B cell (primary cell): ENCODE measurements around the gene PLAC9. TPM values are rescaled to one million over a fixed set of nuclear protein-coding genes. Genes with fewer than 3 reads are reported as not detected.

ENCODE experiments used
- ATAC-seq: fragments of 200-7000 bp; cut with Tn5 transposase; one replicate; pipeline ENCODE4 v1.10.0; 2021; ENCODE audit warnings: low read depth, mild to moderate bottlenecking, moderate number of reproducible peaks, moderate library complexity
- CTCF ChIA-PET: fragments of 350-600 bp; sonication (Branson Sonifier 250); formaldehyde crosslinking; loops from one replicate; lab custom pipeline; 2021; ENCODE audit warnings: antibody characterized with exemption, inconsistent platforms; lab: Charles Lee
- POLR2A ChIA-PET: fragments of 350-600 bp; sonication (Branson Sonifier 250); formaldehyde crosslinking; loops from one replicate; lab custom pipeline; 2021; ENCODE audit warnings: antibody characterized with exemption; lab: Charles Lee
- DNase-seq: peaks from one replicate; pipeline ENCODE4 v3.0.0; 2013
- H2AFZ ChIP-seq: 2 replicates; pipeline ENCODE4 v1.6.1; 2012; ENCODE audit warnings: mild to moderate bottlenecking, low read depth, low read length; ENCODE audit not compliant: insufficient read depth, poor library complexity, severe bottlenecking
- H3K27ac ChIP-seq, 2 donors: 1 replicate in 1 of 2; 2 replicates in 1 of 2; pipeline ENCODE4 v1.5.1; 2012 to 2013; ENCODE audit warnings: low read length in 2 of 2, mild to moderate bottlenecking in 2 of 2, moderate library complexity in 1 of 2
- H3K27me3 ChIP-seq, 4 experiments: fragments of 200-600 bp in 1 of 4; sonication (generic) in 1 of 4; replicated peaks in 1 of 4; 1 replicate in 2 of 4; 2 replicates in 2 of 4; pipeline versions ENCODE4 v1.6.1 to v1.7.0; 2013 to 2016; ENCODE audit warnings: low read length in 3 of 4, mild to moderate bottlenecking in 2 of 4, mixed read lengths in 1 of 4, moderate library complexity in 1 of 4; ENCODE audit not compliant: insufficient read depth in 4 of 4, control insufficient read depth in 3 of 4; ENCODE audit errors: control extremely low read depth in 1 of 4
- H3K36me3 ChIP-seq, 2 experiments: replicated peaks in 1 of 2; 1 replicate in 1 of 2; 2 replicates in 1 of 2; pipeline versions ENCODE4 v1.6.1 to v1.7.1; 2013; ENCODE audit warnings: low read length in 1 of 2; ENCODE audit not compliant: insufficient read depth in 2 of 2, control insufficient read depth in 1 of 2; ENCODE audit errors: control extremely low read depth in 1 of 2, extremely low read depth in 1 of 2
- H3K4me1 ChIP-seq, 2 donors: fragments of 200-600 bp in 1 of 2; sonication (generic) in 1 of 2; 1 replicate in 1 of 2; 2 replicates in 1 of 2; pipeline versions ENCODE4 v1.5.1 to v1.6.1; 2013 to 2017; ENCODE audit warnings: low read length in 2 of 2; ENCODE audit not compliant: control insufficient read depth in 2 of 2, insufficient read depth in 2 of 2
- H3K4me2 ChIP-seq: replicated peaks from 2 replicates; pipeline ENCODE3; 2012; ENCODE audit warnings: mild to moderate bottlenecking, low read depth, low read length; ENCODE audit not compliant: poor library complexity, severe bottlenecking
- H3K4me3 ChIP-seq, 5 experiments: fragments of 200-600 bp in 1 of 5; sonication (generic) in 1 of 5; 1 replicate in 3 of 5; 2 replicates in 2 of 5; pipeline versions ENCODE4 v1.5.1 to v1.7.0; 2011 to 2016; ENCODE audit warnings: low read length in 4 of 5, mild to moderate bottlenecking in 4 of 5, low read depth in 2 of 5, control low read depth in 1 of 5, moderate library complexity in 1 of 5; ENCODE audit not compliant: insufficient read depth in 1 of 5; ENCODE audit errors: control extremely low read depth in 1 of 5, extremely low read depth in 1 of 5
- H3K79me2 ChIP-seq: fragments of 200-600 bp; sonication (generic); one replicate; pipeline ENCODE4 v1.6.0; 2016; ENCODE audit warnings: low read length; ENCODE audit not compliant: control insufficient read depth, insufficient read depth
- H3K9ac ChIP-seq: fragments of 200-600 bp; sonication (generic); 2 replicates; pipeline ENCODE4 v1.6.1; 2017; ENCODE audit warnings: mild to moderate bottlenecking, low read length, moderate library complexity
- H3K9me3 ChIP-seq, 3 donors: one replicate each; pipeline versions ENCODE4 v1.6.1 to v1.7.1; 2013; ENCODE audit warnings: low read length in 2 of 3; ENCODE audit not compliant: control insufficient read depth in 2 of 3, insufficient read depth in 1 of 3; ENCODE audit errors: control extremely low read depth in 1 of 3
- H4K20me1 ChIP-seq: 2 replicates; pipeline ENCODE4 v1.6.0; 2012; ENCODE audit warnings: mild to moderate bottlenecking, low read length; ENCODE audit not compliant: insufficient read depth, control insufficient read depth, poor library complexity, severe bottlenecking
- H3K27ac Mint-ChIP-seq: one replicate; pipeline ENCODE4 v1.8.0; 2021; ENCODE audit warnings: mixed read lengths
- H3K27me3 Mint-ChIP-seq: one replicate; pipeline ENCODE4 v1.8.0; 2021; ENCODE audit warnings: mixed read lengths
- H3K4me1 Mint-ChIP-seq: one replicate; pipeline ENCODE4 v1.8.0; 2021; ENCODE audit warnings: mixed read lengths
- H3K4me3 Mint-ChIP-seq: one replicate; pipeline ENCODE4 v1.8.0; 2021; ENCODE audit warnings: mixed read lengths
- H3K9me3 Mint-ChIP-seq: one replicate; pipeline ENCODE4 v1.8.0; 2022; ENCODE audit warnings: mixed read lengths; ENCODE audit not compliant: insufficient read depth
- CTCF ChIP-seq: fragments of 200-600 bp; IDR thresholded peaks from one replicate; pipeline ENCODE4 v1.8.0; 2022; ENCODE audit warnings: antibody characterized with exemption, mild to moderate bottlenecking
- EZH2 ChIP-seq: IDR thresholded peaks from 2 replicates; pipeline ENCODE4 v1.6.1; 2012; ENCODE audit warnings: borderline replicate concordance, low read depth, mild to moderate bottlenecking, moderate library complexity, low read length; ENCODE audit not compliant: insufficient read depth, poor library complexity, severe bottlenecking
- WGBS: methylation state at CpG from one replicate; pipeline ENCODE4 v1.1.5; 2013; ENCODE audit warnings: missing lambda C conversion rate; ENCODE audit not compliant: insufficient coverage; 5-methylcytosine and 5-hydroxymethylcytosine counted together
- intact Hi-C: fragments of 100-400 bp; cut with micrococcal nuclease; formaldehyde crosslinking; loops from one replicate; pipeline ENCODE4 v1.10.0; 2022
- polyA plus RNA-seq: library from polyadenylated mRNA; depleted of rRNA; stranded (reverse); fragments of >200 nt; gene quantifications from 2 replicates; pipeline ENCODE4 v1.2.3, GENCODE V29; 2012
- total RNA-seq, 2 donors: library from RNA; stranded (reverse); fragments of 120-200 nt in 1 of 2; gene quantifications; 1 replicate in 1 of 2; 2 replicates in 1 of 2; pipeline versions ENCODE4 v1.2.3 to v1.2.4, GENCODE V29; 2013 to 2022

Gene PLAC9
- total and polyA plus RNA-seq, 2 donors (not counting 1 experiment from before 2014, with no cell fraction given): not detected

- intact Hi-C loops: loop anchor here (5.0 kb wide), 2 partner anchors 63 to 67 kb away; partner anchors contain the start of genes ANXA11 and TMEM254
- H3K27me3 Mint-ChIP-seq: peaks cover 31% of the 10 kb centered on the region
- TF ChIP-seq EZH2: no peak
- TF ChIP-seq CTCF: no peak
- WGBS: 98% methylated on average over 5 of the region's 7 CpGs
- H4K20me1 ChIP-seq: no peaks in the 10 kb centered on the region
- H3K4me1 ChIP-seq: peaks cover 14 to 17% of the 10 kb centered on the region in 2 donors
- DNase-seq: no peak
- no peaks in the 10 kb centered on the region for H3K79me2 ChIP-seq
- H3K9me3 Mint-ChIP-seq: no peaks in the 10 kb centered on the region
- peaks cover 0 to 10% (median 0%) of the 10 kb centered on the region in 4 experiments for H3K27me3 ChIP-seq
- no peak overlapping the region for H3K4me2 ChIP-seq
- no peak overlapping the region for H3K27ac ChIP-seq
- no peaks in the 10 kb centered on the region for H3K9me3 ChIP-seq
- no peak for ATAC-seq
- H3K4me3 Mint-ChIP-seq: no peak overlapping the region
- H3K9ac ChIP-seq: no peak overlapping the region
- H3K36me3 ChIP-seq: no peaks in the 10 kb centered on the region
- no peak overlapping the region for H3K4me3 ChIP-seq
- ChIA-PET POLR2A (no interaction called here), CTCF (interaction anchor here (0.6 to 6.7 kb wide), 2 partner anchors 81 to 133 kb away, joined by 3 to 156 read pairs; no protein-coding TSS in a partner anchor)
- peaks cover 14% of the 10 kb centered on the region for H3K4me1 Mint-ChIP-seq
- H2AFZ ChIP-seq: no peak overlapping the region
- no peak overlapping the region for H3K27ac Mint-ChIP-seq
These were observed 7.7 kb downstream of the PLAC9 start for GRCh38 chr10:80140251-80140650.

- TF ChIP-seq EZH2: no peak
- no peak for TF ChIP-seq CTCF
- intact Hi-C loops: loop anchor here (5.0 kb wide), 2 partner anchors 65 kb away; partner anchors contain the start of genes ANXA11 and TMEM254
- Histone ChIP-seq H3K4me1 (peaks cover 14 to 17% of the 10 kb centered on the region in 2 donors), H3K36me3 (no peaks in the 10 kb centered on the region), H3K4me3 (no peak overlapping the region), H3K27me3 (peaks cover 0 to 7% (median 0%) of the 10 kb centered on the region in 4 experiments), H3K9ac (no peak overlapping the region), H2AFZ (no peak overlapping the region), H3K79me2 (no peaks in the 10 kb centered on the region), H3K27ac (no peak overlapping the region), H3K4me2 (no peak overlapping the region), H4K20me1 (no peaks in the 10 kb centered on the region), H3K9me3 (no peaks in the 10 kb centered on the region)
- 69% methylated on average over 9 of the region's 19 CpGs for WGBS
- Mint-ChIP-seq H3K27me3 (peaks cover 31% of the 10 kb centered on the region), H3K4me3 (no peak overlapping the region), H3K27ac (no peak overlapping the region), H3K9me3 (no peaks in the 10 kb centered on the region), H3K4me1 (peaks cover 21% of the 10 kb centered on the region)
- POLR2A ChIA-PET: no interaction called here
- no peak for DNase-seq
- CTCF ChIA-PET: interaction anchor here (0.6 to 6.7 kb wide), 3 partner anchors 45 to 79 kb away, joined by 3 to 156 read pairs (median 12); no protein-coding TSS in a partner anchor
- no peak for ATAC-seq
These were observed 9.3 kb downstream of the PLAC9 start for GRCh38 chr10:80141696-80142460.
